Omental fat pad (tissue), 4 donors: ENCODE data around the gene BCAR3. TPM values are rescaled to one million over a fixed set of nuclear protein-coding genes. Genes with fewer than 3 reads are reported as not detected.

Experiments
- ATAC-seq: fragments of 150-250 bp; one replicate; pipeline ENCODE4 v1.9.1; 2016; ENCODE audit warnings: mild to moderate bottlenecking, moderate library complexity; ENCODE audit not compliant: low FRiP score
- DNase-seq: peaks from one replicate; pipeline ENCODE4 v3.0.0-alpha.2; 2019; ENCODE audit warnings: low spot score
- CTCF ChIP-seq, 3 donors: fragments of 450-650 bp; IDR thresholded peaks; one replicate each; pipeline ENCODE4 v1.5.1; 2016 to 2017; ENCODE audit warnings: antibody characterized with exemption in 3 of 3, mild to moderate bottlenecking in 3 of 3, moderate library complexity in 2 of 3
- total RNA-seq, 4 donors: library from RNA; depleted of rRNA; stranded (reverse); fragments of >200 nt; gene quantifications; one replicate each; pipeline ENCODE4 v1.1.0, GENCODE V29; 2016

The BCAR3 gene
- total RNA-seq, 4 donors from 2014 or later = 43.7 to 73.5 (median 45.8) TPM

- ATAC-seq = no peak
- TF ChIP-seq CTCF (IDR thresholded peaks at IDR 0.05) = no peak
- DNase-seq = no peak
Observed at GRCh38 chr1:93612510-93612909, 69.1 kb downstream of the BCAR3 start.

- no peak for ATAC-seq
- no peak for TF ChIP-seq CTCF (IDR thresholded peaks at IDR 0.05)
- no peak for DNase-seq
Observed at GRCh38 chr1:93611668-93612067, 70.0 kb downstream of the BCAR3 start.

GRCh38 chr1:93609536-93609935, 72.1 kb downstream of the BCAR3 start:
- TF ChIP-seq CTCF (IDR thresholded peaks at IDR 0.05) = no peak
- no peak for DNase-seq
- no peak for ATAC-seq

- DNase-seq (no peak), ATAC-seq (no peak)
- no peak for TF ChIP-seq CTCF (IDR thresholded peaks at IDR 0.05)
Observed at GRCh38 chr1:93608187-93609109, 73.2 kb downstream of the BCAR3 start.

GRCh38 chr1:93607814-93608186, 73.8 kb downstream of the BCAR3 start:
- DNase-seq (no peak), ATAC-seq (peak; percentile 17)
- TF ChIP-seq CTCF (IDR thresholded peaks at IDR 0.05) = no peak

GRCh38 chr1:93605812-93606512, 75.7 kb downstream of the BCAR3 start:
- DNase-seq (no peak), ATAC-seq (peak; percentile 66)

More at GRCh38 chr1:93605812-93606512, 75.7 kb downstream of the BCAR3 start:
- TF ChIP-seq CTCF (IDR thresholded peaks at IDR 0.05) = no peak
